Astrocyte of the hippocampus (primary cell): ENCODE results near the gene BEST3.

Source experiments
- DNase-seq: peaks from one replicate; pipeline ENCODE4 v3.0.0; 2011; ENCODE audit warnings: low read depth, low spot score

BEST3 gene

GRCh38 chr12:69688021-69688420, 11.1 kb downstream of the BEST3 start:
- peak; percentile 57 for DNase-seq

GRCh38 chr12:69687390-69687789, 11.7 kb downstream of the BEST3 start:
- DNase-seq, result no peak

- DNase-seq, result no peak
Observed at GRCh38 chr12:69686731-69687130, 12.4 kb downstream of the BEST3 start.

GRCh38 chr12:69685810-69686209, 13.3 kb downstream of the BEST3 start:
- peak; percentile 41 for DNase-seq

- DNase-seq, result no peak
Observed at GRCh38 chr12:69684466-69684865, 14.6 kb downstream of the BEST3 start.

GRCh38 chr12:69682110-69682755, 16.9 kb downstream of the BEST3 start:
- no peak for DNase-seq

GRCh38 chr12:69679119-69679518, 20.0 kb downstream of the BEST3 start:
- no peak for DNase-seq

GRCh38 chr12:69676257-69677012, 22.7 kb downstream of the BEST3 start:
- DNase-seq, result no peak

GRCh38 chr12:69672195-69672594, 26.9 kb downstream of the BEST3 start:
- DNase-seq, result no peak

GRCh38 chr12:69671597-69671996, 27.5 kb downstream of the BEST3 start:
- DNase-seq, result no peak

GRCh38 chr12:69666798-69667197, 32.3 kb downstream of the BEST3 start:
- no peak for DNase-seq

GRCh38 chr12:69664930-69665377, 34.1 kb downstream of the BEST3 start:
- peak; percentile 27 for DNase-seq

GRCh38 chr12:69663726-69664125, 35.4 kb downstream of the BEST3 start:
- no peak for DNase-seq

- DNase-seq, result no peak
Observed at GRCh38 chr12:69662764-69663163, 36.3 kb downstream of the BEST3 start.

GRCh38 chr12:69661386-69661785, 37.7 kb downstream of the BEST3 start:
- no peak for DNase-seq

GRCh38 chr12:69660164-69660863, 38.8 kb downstream of the BEST3 start:
- no peak for DNase-seq

- no peak for DNase-seq
Observed at GRCh38 chr12:69658203-69658602, 40.9 kb downstream of the BEST3 start.

- DNase-seq, result peak; percentile 61
Observed at GRCh38 chr12:69657376-69658137, 41.5 kb downstream of the BEST3 start.

- peak; percentile 90 for DNase-seq
Observed at GRCh38 chr12:69655616-69656340, 43.3 kb downstream of the BEST3 start.

- DNase-seq, result no peak
Observed at GRCh38 chr12:69653703-69654102, 45.4 kb downstream of the BEST3 start.

GRCh38 chr12:69651922-69652321, 47.2 kb downstream of the BEST3 start:
- DNase-seq, result no peak
